Neural cell (in vitro differentiated cells): ENCODE measurements around the gene NPIPB2. TPM values are rescaled to one million over a fixed set of nuclear protein-coding genes. Genes with fewer than 3 reads are reported as not detected.

Experiments used
- H2AFZ ChIP-seq: fragments of 200-600, 300-800 bp; sonication (generic), shearing (Covaris generic); 2 replicates; pipeline ENCODE4 v1.6.0; 2014; ENCODE audit warnings: low read depth, mild to moderate bottlenecking, antibody characterized with exemption, low read length, moderate library complexity
- H3F3A ChIP-seq: fragments of 200-600 bp; shearing (Covaris generic); 2 replicates; pipeline ENCODE4 v1.6.1; 2016; ENCODE audit warnings: mild to moderate bottlenecking, moderate library complexity, mixed read lengths, antibody characterized with exemption, low read length; ENCODE audit not compliant: insufficient read depth, poor library complexity, severe bottlenecking
- H3K27ac ChIP-seq: fragments of 200-600, 300-800 bp; sonication (generic), shearing (Covaris generic); 2 replicates; pipeline ENCODE4 v1.5.1; 2014; ENCODE audit warnings: mild to moderate bottlenecking, low read length, moderate library complexity
- H3K27me3 ChIP-seq: fragments of 300-800, 200-600 bp; sonication (generic), shearing (Covaris generic); 2 replicates; pipeline ENCODE4 v1.6.0; 2014; ENCODE audit warnings: mild to moderate bottlenecking, low read depth, low read length, moderate library complexity; ENCODE audit not compliant: insufficient read depth
- H3K36me3 ChIP-seq: fragments of 300-800, 200-600 bp; sonication (generic), shearing (Covaris generic); 2 replicates; pipeline ENCODE4 v1.5.1; 2014; ENCODE audit warnings: mild to moderate bottlenecking, antibody characterized with exemption, low read length, moderate library complexity; ENCODE audit not compliant: insufficient read depth
- H3K4me2 ChIP-seq: fragments of 300-800, 200-600 bp; sonication (generic), shearing (Covaris generic); 2 replicates; pipeline ENCODE4 v1.6.0; 2014; ENCODE audit warnings: mild to moderate bottlenecking, low read length
- H3K4me3 ChIP-seq: fragments of 300-800, 200-600 bp; sonication (generic), shearing (Covaris generic); 2 replicates; pipeline ENCODE4 v1.5.1; 2014; ENCODE audit warnings: mild to moderate bottlenecking, low read length, moderate library complexity
- H3K79me2 ChIP-seq: fragments of 200-600 bp; shearing (Covaris generic); replicated peaks from 2 replicates; pipeline ENCODE4 v1.6.0; 2014; ENCODE audit warnings: mild to moderate bottlenecking, low read length, moderate library complexity; ENCODE audit not compliant: insufficient read depth
- H3K9ac ChIP-seq: fragments of 300-800, 200-600 bp; sonication (generic), shearing (Covaris generic); 2 replicates; pipeline ENCODE4 v1.6.1; 2016; ENCODE audit warnings: mild to moderate bottlenecking, low read length, mixed read lengths
- H3K9me2 ChIP-seq: fragments of 200-600 bp; shearing (Covaris generic); 2 replicates; pipeline ENCODE4 v1.6.1; 2016; ENCODE audit warnings: mild to moderate bottlenecking, low read length, mixed read lengths; ENCODE audit not compliant: insufficient read depth
- H3K9me3 ChIP-seq: fragments of 200-600, 300-800 bp; sonication (generic), shearing (Covaris generic); 2 replicates; pipeline ENCODE4 v1.6.1; 2016; ENCODE audit warnings: mild to moderate bottlenecking, mixed run types, low read length, moderate library complexity, mixed read lengths
- H4K20me1 ChIP-seq: fragments of 200-600 bp; shearing (Covaris generic); 2 replicates; pipeline ENCODE4 v1.6.1; 2016; ENCODE audit warnings: mild to moderate bottlenecking, mixed run types; ENCODE audit not compliant: insufficient read depth
- EZH2 ChIP-seq: fragments of 200-600, 300-800 bp; shearing (Covaris generic), sonication (generic); IDR thresholded peaks from 2 replicates; pipeline ENCODE4 v1.6.1; 2014; ENCODE audit warnings: antibody characterized with exemption, low read length, borderline replicate concordance, mild to moderate bottlenecking; ENCODE audit not compliant: insufficient read depth, poor library complexity, severe bottlenecking
- MXI1 ChIP-seq: fragments of 450-650 bp; conservative IDR thresholded peaks from 2 replicates; pipeline ENCODE4 v1.6.1; 2014; ENCODE audit warnings: antibody characterized with exemption, mild to moderate bottlenecking; ENCODE audit not compliant: poor library complexity, severe bottlenecking
- POLR2AphosphoS5 ChIP-seq: IDR thresholded peaks from 2 replicates; pipeline ENCODE4 v1.6.1; 2012
- RAD21 ChIP-seq: fragments of 450-650 bp; conservative IDR thresholded peaks from 2 replicates; pipeline ENCODE4 v1.6.1; 2014; ENCODE audit warnings: antibody characterized with exemption, mild to moderate bottlenecking, moderate library complexity
- SMC3 ChIP-seq: fragments of 450-650 bp; conservative IDR thresholded peaks from 2 replicates; pipeline ENCODE4 v1.6.1; 2014; ENCODE audit warnings: antibody characterized with exemption, mild to moderate bottlenecking, moderate library complexity; ENCODE audit not compliant: poor library complexity
- TAF1 ChIP-seq: IDR thresholded peaks from 2 replicates; pipeline ENCODE4 v1.6.1; 2012; ENCODE audit warnings: low read depth
- polyA plus RNA-seq: library from polyadenylated mRNA; depleted of rRNA; stranded (reverse); fragments of >200 nt; gene quantifications from 2 replicates; pipeline ENCODE4 v1.2.3, GENCODE V29; 2014
- TF ChIP-seq, protein P1 (sequence below): IDR thresholded peaks from 2 replicates; pipeline ENCODE4 v1.6.1; 2012; ENCODE audit warnings: borderline replicate concordance

Gene NPIPB2
- polyA plus RNA-seq, 1 donor from 2014 or later, result 0.82 TPM

DNA sequence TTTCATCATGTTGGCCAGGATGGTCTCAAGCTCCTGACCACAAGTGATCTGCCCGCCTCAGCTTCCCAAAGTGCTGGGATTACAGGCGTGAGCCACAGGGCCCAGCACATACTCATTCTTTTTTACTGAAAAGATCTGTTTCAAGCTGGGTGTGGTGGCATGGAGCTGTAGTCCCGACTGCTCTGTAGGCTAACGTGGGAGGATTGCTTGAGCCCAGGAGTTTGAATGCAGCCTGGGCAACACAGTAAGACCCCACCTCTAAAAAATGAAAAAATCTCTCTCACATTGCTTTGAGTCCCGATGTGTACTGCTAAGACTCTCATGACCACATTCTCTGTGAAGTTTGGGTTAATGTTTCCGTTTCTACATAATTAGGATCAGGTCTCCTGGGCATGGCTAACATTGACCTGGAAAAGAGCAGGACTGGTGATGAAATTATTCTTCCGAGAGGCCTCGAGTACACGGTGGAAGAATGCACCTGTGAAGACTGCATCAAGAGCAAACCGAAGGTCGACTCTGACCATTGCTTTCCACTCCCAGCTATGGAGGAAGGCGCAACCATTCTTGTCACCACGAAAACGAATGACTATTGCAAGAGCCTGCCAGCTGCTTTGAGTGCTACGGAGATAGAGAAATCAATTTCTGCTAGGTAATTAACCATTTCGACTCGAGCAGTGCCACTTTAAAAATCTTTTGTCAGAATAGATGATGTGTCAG, 25.5 kb upstream of the NPIPB2 start:
- H3K9me2 ChIP-seq, result no peaks in the 10 kb centered on the region
- no peak overlapping the region for H3K9ac ChIP-seq
- H3K27ac ChIP-seq, result no peak overlapping the region
- no peak overlapping the region for H3K4me3 ChIP-seq
- H3K27me3 ChIP-seq, result no peaks in the 10 kb centered on the region
- no peak overlapping the region for H3K4me2 ChIP-seq
- H3K9me3 ChIP-seq, result no peaks in the 10 kb centered on the region
- H3K79me2 ChIP-seq, result no peaks in the 10 kb centered on the region
- H3F3A ChIP-seq, result no peaks in the 10 kb centered on the region
- no peaks in the 10 kb centered on the region for H4K20me1 ChIP-seq
- no peak for TF ChIP-seq MXI1
- no peak for TF ChIP-seq RAD21
- no peak for TF ChIP-seq EZH2
- TF ChIP-seq TAF1, result no peak
- no peak for TF ChIP-seq SMC3
- TF ChIP-seq POLR2AphosphoS5, result no peak
- TF ChIP-seq, protein P1, sequence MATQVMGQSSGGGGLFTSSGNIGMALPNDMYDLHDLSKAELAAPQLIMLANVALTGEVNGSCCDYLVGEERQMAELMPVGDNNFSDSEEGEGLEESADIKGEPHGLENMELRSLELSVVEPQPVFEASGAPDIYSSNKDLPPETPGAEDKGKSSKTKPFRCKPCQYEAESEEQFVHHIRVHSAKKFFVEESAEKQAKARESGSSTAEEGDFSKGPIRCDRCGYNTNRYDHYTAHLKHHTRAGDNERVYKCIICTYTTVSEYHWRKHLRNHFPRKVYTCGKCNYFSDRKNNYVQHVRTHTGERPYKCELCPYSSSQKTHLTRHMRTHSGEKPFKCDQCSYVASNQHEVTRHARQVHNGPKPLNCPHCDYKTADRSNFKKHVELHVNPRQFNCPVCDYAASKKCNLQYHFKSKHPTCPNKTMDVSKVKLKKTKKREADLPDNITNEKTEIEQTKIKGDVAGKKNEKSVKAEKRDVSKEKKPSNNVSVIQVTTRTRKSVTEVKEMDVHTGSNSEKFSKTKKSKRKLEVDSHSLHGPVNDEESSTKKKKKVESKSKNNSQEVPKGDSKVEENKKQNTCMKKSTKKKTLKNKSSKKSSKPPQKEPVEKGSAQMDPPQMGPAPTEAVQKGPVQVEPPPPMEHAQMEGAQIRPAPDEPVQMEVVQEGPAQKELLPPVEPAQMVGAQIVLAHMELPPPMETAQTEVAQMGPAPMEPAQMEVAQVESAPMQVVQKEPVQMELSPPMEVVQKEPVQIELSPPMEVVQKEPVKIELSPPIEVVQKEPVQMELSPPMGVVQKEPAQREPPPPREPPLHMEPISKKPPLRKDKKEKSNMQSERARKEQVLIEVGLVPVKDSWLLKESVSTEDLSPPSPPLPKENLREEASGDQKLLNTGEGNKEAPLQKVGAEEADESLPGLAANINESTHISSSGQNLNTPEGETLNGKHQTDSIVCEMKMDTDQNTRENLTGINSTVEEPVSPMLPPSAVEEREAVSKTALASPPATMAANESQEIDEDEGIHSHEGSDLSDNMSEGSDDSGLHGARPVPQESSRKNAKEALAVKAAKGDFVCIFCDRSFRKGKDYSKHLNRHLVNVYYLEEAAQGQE, result no peak
- H2AFZ ChIP-seq, result no peak overlapping the region
- no peaks in the 10 kb centered on the region for H3K36me3 ChIP-seq

DNA sequence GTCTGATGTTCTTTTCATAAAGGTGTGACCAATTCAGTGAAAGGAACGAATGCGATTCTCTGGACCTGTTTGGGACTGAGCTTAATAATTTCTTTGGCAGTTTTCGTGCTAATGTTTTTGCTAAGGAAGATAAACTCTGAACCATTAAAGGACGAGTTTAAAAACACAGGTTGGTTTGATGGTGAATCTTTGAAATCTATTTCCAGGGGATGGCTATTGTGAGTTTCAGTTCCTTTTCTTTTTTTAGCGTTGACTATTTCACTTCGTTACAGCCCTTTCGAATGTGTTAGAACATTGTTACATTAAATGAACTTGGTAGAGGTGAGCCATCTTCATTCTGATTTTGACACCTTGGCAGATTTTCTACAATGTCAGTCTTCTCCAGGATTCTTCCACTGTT, 24.3 kb upstream of the NPIPB2 start:
- no peak overlapping the region for H3K4me3 ChIP-seq
- H2AFZ ChIP-seq, result no peak overlapping the region
- H3K9me3 ChIP-seq, result no peaks in the 10 kb centered on the region
- no peaks in the 10 kb centered on the region for H3K79me2 ChIP-seq
- no peak overlapping the region for H3K4me2 ChIP-seq
- H3K27ac ChIP-seq, result no peak overlapping the region
- no peaks in the 10 kb centered on the region for H3K27me3 ChIP-seq
- H3K36me3 ChIP-seq, result no peaks in the 10 kb centered on the region
- H4K20me1 ChIP-seq, result no peaks in the 10 kb centered on the region
- no peak overlapping the region for H3K9ac ChIP-seq
- TF ChIP-seq POLR2AphosphoS5 (no peak), TAF1 (no peak)
- TF ChIP-seq, protein P1, result no peak
- no peaks in the 10 kb centered on the region for H3F3A ChIP-seq
- H3K9me2 ChIP-seq, result no peaks in the 10 kb centered on the region
